ENCODE data around the gene RAB4B.

DNA sequence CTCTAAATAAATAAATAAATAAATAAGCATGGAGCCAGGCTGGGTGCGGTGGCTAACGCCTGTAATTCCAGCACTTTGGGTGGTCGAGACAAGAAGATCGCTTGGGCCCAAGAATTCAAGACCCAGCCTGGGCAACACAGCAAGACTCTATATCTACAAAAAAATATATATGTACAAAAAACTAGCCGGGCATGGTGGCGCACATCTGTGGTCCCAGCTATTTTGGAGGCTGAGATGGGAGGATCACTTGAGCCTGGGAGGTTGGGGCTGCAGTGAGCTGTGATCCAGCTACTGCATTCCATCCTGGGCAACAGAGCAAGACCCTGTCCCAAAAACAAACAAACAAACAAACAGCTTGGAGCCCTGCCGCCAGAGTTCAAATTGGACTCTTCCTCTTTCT lies 30.5 kb upstream of the RAB4B start:
- TF ChIP-seq GATA2 (IDR thresholded peaks at IDR 0.05; ENCODE audit: low read depth, low read length), result no peak
- TF ChIP-seq GATA3 (IDR thresholded peaks at IDR 0.05; ENCODE audit: low read depth, low read length), result no peak
